ENCODE results near the gene GUCY1A1.

DNA sequence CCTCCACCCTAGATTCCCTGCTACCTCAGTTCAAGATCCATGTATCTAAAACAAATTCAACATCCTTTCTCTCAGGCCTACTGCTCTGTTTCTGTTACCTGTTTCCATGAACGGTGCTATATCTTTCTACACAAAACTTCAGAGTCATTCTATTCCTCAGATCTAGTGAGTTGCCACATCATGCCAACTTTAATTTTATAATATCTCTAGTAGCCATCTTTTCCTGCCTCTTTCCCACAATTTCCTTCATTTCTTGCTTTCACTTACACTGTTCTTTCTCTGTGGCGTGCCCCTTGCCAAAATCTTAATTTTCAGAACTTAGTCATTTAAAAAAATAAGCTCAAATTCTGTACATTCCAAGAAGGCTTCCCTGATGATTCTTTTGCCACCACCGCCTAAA is 15.2 kb downstream of the GUCY1A1 start:
- no peak for TF ChIP-seq POLR2A (IDR thresholded peaks at IDR 0.05)
- TF ChIP-seq, protein P1, sequence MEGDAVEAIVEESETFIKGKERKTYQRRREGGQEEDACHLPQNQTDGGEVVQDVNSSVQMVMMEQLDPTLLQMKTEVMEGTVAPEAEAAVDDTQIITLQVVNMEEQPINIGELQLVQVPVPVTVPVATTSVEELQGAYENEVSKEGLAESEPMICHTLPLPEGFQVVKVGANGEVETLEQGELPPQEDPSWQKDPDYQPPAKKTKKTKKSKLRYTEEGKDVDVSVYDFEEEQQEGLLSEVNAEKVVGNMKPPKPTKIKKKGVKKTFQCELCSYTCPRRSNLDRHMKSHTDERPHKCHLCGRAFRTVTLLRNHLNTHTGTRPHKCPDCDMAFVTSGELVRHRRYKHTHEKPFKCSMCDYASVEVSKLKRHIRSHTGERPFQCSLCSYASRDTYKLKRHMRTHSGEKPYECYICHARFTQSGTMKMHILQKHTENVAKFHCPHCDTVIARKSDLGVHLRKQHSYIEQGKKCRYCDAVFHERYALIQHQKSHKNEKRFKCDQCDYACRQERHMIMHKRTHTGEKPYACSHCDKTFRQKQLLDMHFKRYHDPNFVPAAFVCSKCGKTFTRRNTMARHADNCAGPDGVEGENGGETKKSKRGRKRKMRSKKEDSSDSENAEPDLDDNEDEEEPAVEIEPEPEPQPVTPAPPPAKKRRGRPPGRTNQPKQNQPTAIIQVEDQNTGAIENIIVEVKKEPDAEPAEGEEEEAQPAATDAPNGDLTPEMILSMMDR (IDR thresholded peaks at IDR 0.05 in 8 of 11, conservative IDR thresholded peaks at IDR 0.05 in 3 of 11) = no peak

Data from spleen (tissue), 7 donors.